ENCODE data around the gene KCNMA1. TPM values are rescaled to one million over a fixed set of nuclear protein-coding genes. Genes with fewer than 3 reads are reported as not detected.

Gene KCNMA1
- total RNA-seq, 1 donor: 106 TPM

DNA sequence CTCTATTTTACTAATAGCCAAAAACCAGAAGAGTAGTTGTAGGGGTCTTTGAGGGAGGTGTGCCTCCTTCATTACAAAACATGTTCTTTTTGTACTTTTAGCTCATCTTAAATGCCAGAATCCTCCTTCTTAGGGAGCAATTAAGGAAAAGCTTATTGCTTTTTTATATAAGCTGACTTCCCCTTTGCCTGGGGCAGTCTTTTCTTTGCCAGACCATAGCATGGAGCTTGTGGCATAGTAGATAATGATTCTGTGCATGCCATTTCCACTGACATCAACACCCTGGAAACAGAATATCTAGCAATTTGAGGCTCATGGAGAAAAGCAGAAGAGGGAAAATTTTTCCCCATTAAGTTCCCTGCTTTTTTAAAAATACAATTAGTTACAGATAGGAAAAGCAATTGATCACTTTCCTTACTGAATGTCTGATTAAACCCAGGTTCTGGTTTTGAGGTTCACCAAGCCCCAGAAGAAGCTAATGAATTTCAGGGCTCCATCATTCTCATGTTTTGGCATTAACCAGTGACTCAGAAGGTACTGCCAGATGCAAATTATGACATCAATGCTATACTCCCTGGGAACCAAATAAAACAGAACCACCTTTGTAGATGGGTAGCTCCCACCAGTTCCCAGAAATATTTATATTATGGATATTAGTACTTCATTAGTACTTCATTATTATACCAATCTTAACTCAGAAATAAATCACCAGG is 410.6 kb downstream of the KCNMA1 start:
- TF ChIP-seq, protein P1, sequence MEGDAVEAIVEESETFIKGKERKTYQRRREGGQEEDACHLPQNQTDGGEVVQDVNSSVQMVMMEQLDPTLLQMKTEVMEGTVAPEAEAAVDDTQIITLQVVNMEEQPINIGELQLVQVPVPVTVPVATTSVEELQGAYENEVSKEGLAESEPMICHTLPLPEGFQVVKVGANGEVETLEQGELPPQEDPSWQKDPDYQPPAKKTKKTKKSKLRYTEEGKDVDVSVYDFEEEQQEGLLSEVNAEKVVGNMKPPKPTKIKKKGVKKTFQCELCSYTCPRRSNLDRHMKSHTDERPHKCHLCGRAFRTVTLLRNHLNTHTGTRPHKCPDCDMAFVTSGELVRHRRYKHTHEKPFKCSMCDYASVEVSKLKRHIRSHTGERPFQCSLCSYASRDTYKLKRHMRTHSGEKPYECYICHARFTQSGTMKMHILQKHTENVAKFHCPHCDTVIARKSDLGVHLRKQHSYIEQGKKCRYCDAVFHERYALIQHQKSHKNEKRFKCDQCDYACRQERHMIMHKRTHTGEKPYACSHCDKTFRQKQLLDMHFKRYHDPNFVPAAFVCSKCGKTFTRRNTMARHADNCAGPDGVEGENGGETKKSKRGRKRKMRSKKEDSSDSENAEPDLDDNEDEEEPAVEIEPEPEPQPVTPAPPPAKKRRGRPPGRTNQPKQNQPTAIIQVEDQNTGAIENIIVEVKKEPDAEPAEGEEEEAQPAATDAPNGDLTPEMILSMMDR (IDR thresholded peaks at IDR 0.05; ENCODE audit: insufficient read depth, low read length): no peak
- H3K4me3 ChIP-seq (ENCODE audit: low read depth, low read length): no peak overlapping the region
- no peak for DNase-seq (ENCODE audit: low read depth)

- no peak overlapping the region for H3K4me3 ChIP-seq (ENCODE audit: low read depth, low read length)
- DNase-seq (ENCODE audit: low read depth): no peak
- TF ChIP-seq, protein P1 (IDR thresholded peaks at IDR 0.05; ENCODE audit: insufficient read depth, low read length): no peak
These were observed 411.2 kb downstream of the KCNMA1 start for GRCh38 chr10:77226452-77226851.

GRCh38 chr10:77226020-77226419 is 411.6 kb downstream of the KCNMA1 start:
- no peak for DNase-seq (ENCODE audit: low read depth)

DNA sequence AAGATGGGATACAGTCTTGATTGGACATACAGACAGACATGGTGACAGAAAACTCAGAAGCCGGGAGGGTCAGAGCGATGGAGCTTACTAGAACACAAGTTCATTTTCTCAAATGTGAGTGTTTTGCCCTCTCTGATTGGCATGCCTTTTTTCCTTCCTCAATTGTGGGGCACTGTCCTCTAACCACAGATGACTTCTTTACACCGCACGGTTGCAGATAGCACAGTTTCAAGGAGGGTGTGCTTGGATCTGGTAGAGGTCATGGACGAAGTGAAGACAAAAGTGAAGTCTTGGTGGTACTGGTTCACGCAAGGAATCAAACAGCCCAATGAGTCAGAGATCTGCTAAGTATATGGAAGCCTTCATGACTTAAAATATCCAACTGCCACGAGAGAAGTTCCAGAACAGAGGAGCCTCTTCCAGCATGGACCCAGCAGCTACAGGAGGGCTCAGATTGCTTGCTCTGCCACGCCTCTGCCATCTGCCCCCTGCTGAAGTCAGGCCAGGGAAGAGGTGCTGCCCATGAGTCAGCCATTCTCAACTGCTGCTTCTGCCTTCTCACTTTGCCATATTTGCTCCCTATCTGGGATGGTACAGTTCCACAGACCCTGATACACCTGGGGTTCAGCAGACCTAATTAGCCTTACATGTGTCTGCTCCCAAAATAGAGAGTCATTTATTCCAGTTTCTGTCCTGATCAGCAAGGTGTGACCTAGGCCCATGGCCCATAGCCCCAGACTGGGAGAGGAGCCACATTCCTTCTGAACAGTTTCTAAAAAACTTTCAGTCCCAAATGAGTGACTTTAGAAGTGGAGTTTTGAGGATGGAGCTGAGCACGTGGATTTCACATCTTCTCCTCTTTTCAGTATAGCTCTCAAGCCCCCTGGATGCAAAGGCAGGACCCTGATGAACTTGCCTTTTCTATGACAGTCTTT is 413.8 kb downstream of the KCNMA1 start:
- TF ChIP-seq, protein P1 (IDR thresholded peaks at IDR 0.05; ENCODE audit: insufficient read depth, low read length): no peak
- no peak overlapping the region for H3K4me3 ChIP-seq (ENCODE audit: low read depth, low read length)
- no peak for DNase-seq (ENCODE audit: low read depth)

More at GRCh38 chr10:77226020-77226419, 411.6 kb downstream of the KCNMA1 start:
- TF ChIP-seq, protein P1 (IDR thresholded peaks at IDR 0.05; ENCODE audit: insufficient read depth, low read length): no peak
- no peak overlapping the region for H3K4me3 ChIP-seq (ENCODE audit: low read depth, low read length)

DNA sequence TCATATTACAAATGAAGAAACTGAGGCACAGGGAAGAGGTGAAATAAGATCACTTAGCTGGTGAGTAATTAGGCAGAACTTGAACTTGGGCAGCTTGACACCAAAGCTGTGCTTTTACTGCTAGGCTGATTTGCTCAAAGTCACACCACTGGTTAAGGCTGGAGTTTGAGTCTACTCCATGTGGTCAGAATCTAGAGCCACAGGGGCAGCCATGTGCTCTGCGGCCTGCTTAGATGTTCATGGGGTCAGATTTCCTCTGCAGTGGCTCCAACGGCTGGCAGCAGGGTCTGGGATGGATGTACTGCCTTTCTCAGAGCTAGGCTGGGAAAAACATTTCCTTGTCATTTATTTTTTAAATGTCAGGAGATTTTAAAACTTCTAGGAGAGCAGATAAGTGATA is 417.5 kb downstream of the KCNMA1 start:
- TF ChIP-seq, protein P1 (IDR thresholded peaks at IDR 0.05; ENCODE audit: insufficient read depth, low read length): no peak
- no peak for DNase-seq (ENCODE audit: low read depth)
- no peak overlapping the region for H3K4me3 ChIP-seq (ENCODE audit: low read depth, low read length)

GRCh38 chr10:77219046-77219445 is 418.6 kb downstream of the KCNMA1 start:
- DNase-seq (ENCODE audit: low read depth): no peak

More at GRCh38 chr10:77219046-77219445, 418.6 kb downstream of the KCNMA1 start:
- H3K4me3 ChIP-seq (ENCODE audit: low read depth, low read length): no peak overlapping the region
- TF ChIP-seq, protein P1 (IDR thresholded peaks at IDR 0.05; ENCODE audit: insufficient read depth, low read length): no peak
